RWPE1 (cell line): ENCODE results near the gene PDE3A.

Experiments used
- CTCF ChIA-PET: fragments of 350-600 bp; sonication (Branson Sonifier 250); formaldehyde crosslinking; extraction: SDS; loops from one replicate; lab custom pipeline; 2021; lab: Yijun Ruan, JAX
- POLR2A ChIA-PET: fragments of 400-600 bp; formaldehyde crosslinking; extraction: SDS; loops from one replicate; lab custom pipeline; 2020; ENCODE audit warnings: antibody characterized with exemption; ENCODE audit not compliant: low non-redundant PET; lab: Yijun Ruan, JAX
- DNase-seq: peaks from one replicate; pipeline ENCODE4 v3.0.0; 2012; ENCODE audit warnings: low spot score
- H3K27ac ChIP-seq: fragments of 450-650 bp; 2 replicates; pipeline ENCODE4 v1.5.1; 2017
- CTCF ChIP-seq: fragments of 450-650 bp; conservative IDR thresholded peaks from 2 replicates; pipeline ENCODE4 v1.5.1; 2017; ENCODE audit warnings: low read depth, mild to moderate bottlenecking

Gene PDE3A

DNA sequence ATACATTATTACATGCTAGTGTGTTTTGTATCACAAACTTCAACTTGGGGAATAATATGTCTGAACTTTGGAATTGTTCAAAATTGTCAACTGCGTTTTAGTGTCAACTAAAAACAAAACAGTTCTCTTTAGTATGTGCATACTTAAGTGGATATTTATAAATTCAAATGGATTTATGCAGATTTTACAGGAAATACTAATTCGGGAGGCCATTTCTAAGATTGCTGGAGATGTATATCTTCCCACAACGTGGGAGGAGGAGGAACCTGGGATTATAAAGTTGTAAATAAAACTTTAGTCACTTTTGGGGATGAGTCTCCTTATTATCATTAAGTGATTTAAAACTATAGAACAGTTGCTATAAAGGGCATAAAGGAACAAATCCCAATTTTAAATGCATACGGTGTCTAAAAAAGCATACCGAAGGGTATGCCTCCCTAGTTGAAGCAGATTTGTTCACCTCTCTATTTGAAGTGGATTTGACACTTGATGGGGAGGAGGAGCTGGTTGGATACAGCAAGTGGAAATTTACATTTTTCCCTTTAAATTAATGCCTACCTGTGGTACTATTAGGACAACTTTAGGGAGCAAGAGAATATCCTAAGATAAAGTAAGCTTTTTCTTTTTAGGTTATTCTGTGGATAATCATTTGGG, 2.7 kb downstream of the PDE3A start:
- no peak overlapping the region for H3K27ac ChIP-seq
- CTCF ChIA-PET = interaction anchor here (1.0 kb wide), 1 partner anchor 321 kb away, joined by 3 read pairs; no protein-coding TSS in a partner anchor
- POLR2A ChIA-PET = no interaction called here
- DNase-seq = no peak
- TF ChIP-seq CTCF = no peak

- TF ChIP-seq CTCF = no peak
- POLR2A ChIA-PET = no interaction called here
- DNase-seq = no peak
- H3K27ac ChIP-seq = no peak overlapping the region
- CTCF ChIA-PET = no interaction called here
These were observed 4.2 kb downstream of the PDE3A start for GRCh38 chr12:20372326-20373096.

- H3K27ac ChIP-seq = no peak overlapping the region
- POLR2A ChIA-PET = no interaction called here
- no peak for TF ChIP-seq CTCF
- no peak for DNase-seq
- CTCF ChIA-PET = interaction anchor here (0.5 kb wide), 1 partner anchor 135 kb away, joined by 6 read pairs; no protein-coding TSS in a partner anchor
These were observed 6.5 kb downstream of the PDE3A start for GRCh38 chr12:20374795-20375194.

GRCh38 chr12:20375560-20375959, 7.2 kb downstream of the PDE3A start:
- H3K27ac ChIP-seq = no peak overlapping the region
- DNase-seq = no peak
- CTCF ChIA-PET = interaction anchor here (0.7 kb wide), 1 partner anchor 174 kb away, joined by 3 read pairs; no protein-coding TSS in a partner anchor
- POLR2A ChIA-PET = no interaction called here
- TF ChIP-seq CTCF = no peak

DNA sequence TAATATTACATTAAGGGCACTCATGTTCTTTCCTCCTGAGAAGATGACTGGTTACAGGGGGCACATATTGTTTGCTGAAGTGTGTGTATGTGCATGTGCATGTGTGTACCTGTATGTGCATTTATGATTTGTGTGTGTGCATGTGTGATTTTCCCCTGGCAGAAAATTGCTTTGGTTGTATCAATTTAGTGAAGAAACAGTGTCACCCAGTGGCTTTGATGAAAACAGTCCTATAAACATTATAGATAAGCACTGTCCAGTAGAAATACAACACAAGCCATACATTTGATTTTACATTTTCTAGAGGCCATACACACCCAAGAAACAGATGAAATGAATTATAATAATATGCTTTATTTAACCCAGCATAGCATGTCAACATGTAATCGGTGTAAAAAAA, 8.6 kb downstream of the PDE3A start:
- no peak overlapping the region for H3K27ac ChIP-seq
- ChIA-PET POLR2A (no interaction called here), CTCF (no interaction called here)
- no peak for DNase-seq
- no peak for TF ChIP-seq CTCF

DNA sequence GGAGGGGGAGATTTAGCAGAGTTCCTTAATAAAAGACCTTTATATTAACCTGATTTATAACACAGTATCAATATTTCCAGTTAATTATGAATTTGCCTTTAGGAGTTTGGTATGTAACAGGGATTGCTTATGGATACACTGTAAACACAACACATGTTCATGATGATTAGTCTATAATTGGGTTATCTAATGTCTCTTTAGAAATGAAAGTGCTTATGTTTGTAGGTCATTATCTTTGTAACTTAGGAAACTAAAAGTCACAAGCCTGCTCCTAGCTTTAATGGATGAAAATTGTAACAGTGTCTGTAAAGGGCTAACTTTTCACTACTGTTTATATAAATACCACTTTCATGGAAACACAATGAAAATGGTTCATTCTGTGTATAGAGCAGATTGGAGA, 9.4 kb downstream of the PDE3A start:
- DNase-seq = no peak
- ChIA-PET CTCF (no interaction called here), POLR2A (no interaction called here)
- no peak overlapping the region for H3K27ac ChIP-seq
- no peak for TF ChIP-seq CTCF
